ENCODE measurements around the gene SYMPK. TPM values are rescaled to one million over a fixed set of nuclear protein-coding genes. Genes with fewer than 3 reads are reported as not detected.

SYMPK gene
- total RNA-seq, 1 experiment from 2014 or later: 86.2 TPM

GRCh38 chr19:45876411-45877197, 13.7 kb upstream of the SYMPK start:
- DNase-seq (ENCODE audit: unreplicated experiment): no peak
- Mint-ChIP-seq H3K27me3 (ENCODE audit: insufficient read depth, unreplicated experiment) (peaks cover 46% of the 10 kb centered on the region), H3K27ac (ENCODE audit: low read depth, unreplicated experiment) (no peak overlapping the region), H3K4me1 (ENCODE audit: insufficient read depth, unreplicated experiment) (no peaks in the 10 kb centered on the region), H3K36me3 (ENCODE audit: insufficient read depth, unreplicated experiment) (no peaks in the 10 kb centered on the region), H3K4me3 (ENCODE audit: unreplicated experiment) (no peak overlapping the region), H3K9me3 (ENCODE audit: unreplicated experiment) (no peaks in the 10 kb centered on the region)
- CTCF ChIA-PET: no interaction called here
- intact Hi-C loops (cut with micrococcal nuclease): no loop called here
- TF ChIP-seq, protein P1, sequence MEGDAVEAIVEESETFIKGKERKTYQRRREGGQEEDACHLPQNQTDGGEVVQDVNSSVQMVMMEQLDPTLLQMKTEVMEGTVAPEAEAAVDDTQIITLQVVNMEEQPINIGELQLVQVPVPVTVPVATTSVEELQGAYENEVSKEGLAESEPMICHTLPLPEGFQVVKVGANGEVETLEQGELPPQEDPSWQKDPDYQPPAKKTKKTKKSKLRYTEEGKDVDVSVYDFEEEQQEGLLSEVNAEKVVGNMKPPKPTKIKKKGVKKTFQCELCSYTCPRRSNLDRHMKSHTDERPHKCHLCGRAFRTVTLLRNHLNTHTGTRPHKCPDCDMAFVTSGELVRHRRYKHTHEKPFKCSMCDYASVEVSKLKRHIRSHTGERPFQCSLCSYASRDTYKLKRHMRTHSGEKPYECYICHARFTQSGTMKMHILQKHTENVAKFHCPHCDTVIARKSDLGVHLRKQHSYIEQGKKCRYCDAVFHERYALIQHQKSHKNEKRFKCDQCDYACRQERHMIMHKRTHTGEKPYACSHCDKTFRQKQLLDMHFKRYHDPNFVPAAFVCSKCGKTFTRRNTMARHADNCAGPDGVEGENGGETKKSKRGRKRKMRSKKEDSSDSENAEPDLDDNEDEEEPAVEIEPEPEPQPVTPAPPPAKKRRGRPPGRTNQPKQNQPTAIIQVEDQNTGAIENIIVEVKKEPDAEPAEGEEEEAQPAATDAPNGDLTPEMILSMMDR (IDR thresholded peaks at IDR 0.05; ENCODE audit: unreplicated experiment): no peak
- BruUV-seq (replicated peaks): no TSS peak
- POLR2A ChIA-PET: interaction anchor here (1.0 kb wide), 1 partner anchor 9 kb away, joined by 3 read pairs; the partner anchor contains the start of gene IRF2BP1

- TF ChIP-seq, protein P1 (IDR thresholded peaks at IDR 0.05; ENCODE audit: unreplicated experiment): no peak
- H3K4me1 Mint-ChIP-seq (ENCODE audit: insufficient read depth, unreplicated experiment): no peaks in the 10 kb centered on the region
- intact Hi-C loops (cut with micrococcal nuclease): no loop called here
- H3K36me3 Mint-ChIP-seq (ENCODE audit: insufficient read depth, unreplicated experiment): no peaks in the 10 kb centered on the region
- ChIA-PET POLR2A (interaction anchor here (1.0 kb wide), 1 partner anchor 10 kb away, joined by 3 read pairs; the partner anchor contains the start of gene IRF2BP1), CTCF (no interaction called here)
- DNase-seq (ENCODE audit: unreplicated experiment): no peak
- H3K4me3 Mint-ChIP-seq (ENCODE audit: unreplicated experiment): no peak overlapping the region
- H3K9me3 Mint-ChIP-seq (ENCODE audit: unreplicated experiment): no peaks in the 10 kb centered on the region
- no peak overlapping the region for H3K27ac Mint-ChIP-seq (ENCODE audit: low read depth, unreplicated experiment)
- no TSS peak for BruUV-seq (replicated peaks)
- H3K27me3 Mint-ChIP-seq (ENCODE audit: insufficient read depth, unreplicated experiment): peaks cover 46% of the 10 kb centered on the region
Observed at GRCh38 chr19:45876161-45876410, 13.1 kb upstream of the SYMPK start.

- ChIA-PET POLR2A (no interaction called here), CTCF (no interaction called here)
- Mint-ChIP-seq H3K27me3 (ENCODE audit: insufficient read depth, unreplicated experiment) (peaks cover 46% of the 10 kb centered on the region), H3K27ac (ENCODE audit: low read depth, unreplicated experiment) (no peak overlapping the region), H3K4me3 (ENCODE audit: unreplicated experiment) (no peak overlapping the region), H3K36me3 (ENCODE audit: insufficient read depth, unreplicated experiment) (no peaks in the 10 kb centered on the region), H3K4me1 (ENCODE audit: insufficient read depth, unreplicated experiment) (no peaks in the 10 kb centered on the region), H3K9me3 (ENCODE audit: unreplicated experiment) (no peaks in the 10 kb centered on the region)
- intact Hi-C loops (cut with micrococcal nuclease): no loop called here
- TF ChIP-seq, protein P1 (IDR thresholded peaks at IDR 0.05; ENCODE audit: unreplicated experiment): no peak
- no TSS peak for BruUV-seq (replicated peaks)
- DNase-seq (ENCODE audit: unreplicated experiment): no peak
Observed at GRCh38 chr19:45874620-45874966, 11.6 kb upstream of the SYMPK start.

- TF ChIP-seq, protein P1 (IDR thresholded peaks at IDR 0.05; ENCODE audit: unreplicated experiment): no peak
- POLR2A ChIA-PET: no interaction called here
- no TSS peak for BruUV-seq (replicated peaks)
- no peak overlapping the region for H3K4me3 Mint-ChIP-seq (ENCODE audit: unreplicated experiment)
- no peaks in the 10 kb centered on the region for H3K36me3 Mint-ChIP-seq (ENCODE audit: insufficient read depth, unreplicated experiment)
- intact Hi-C loops (cut with micrococcal nuclease): no loop called here
- no peak for DNase-seq (ENCODE audit: unreplicated experiment)
- CTCF ChIA-PET: interaction anchor here (0.6 kb wide), 1 partner anchor 27 kb away, joined by 4 read pairs; no protein-coding TSS in a partner anchor
- peaks cover 37% of the 10 kb centered on the region for H3K27me3 Mint-ChIP-seq (ENCODE audit: insufficient read depth, unreplicated experiment)
- no peaks in the 10 kb centered on the region for H3K4me1 Mint-ChIP-seq (ENCODE audit: insufficient read depth, unreplicated experiment)
- no peak overlapping the region for H3K27ac Mint-ChIP-seq (ENCODE audit: low read depth, unreplicated experiment)
- no peaks in the 10 kb centered on the region for H3K9me3 Mint-ChIP-seq (ENCODE audit: unreplicated experiment)
Observed at GRCh38 chr19:45873219-45873772, 10.3 kb upstream of the SYMPK start.

Measured in MCF 10A (cell line).